Panc1 (cell line): Measurements from ENCODE around the gene P2RX2. TPM values are rescaled to one million over a fixed set of nuclear protein-coding genes. Genes with fewer than 3 reads are reported as not detected.

ENCODE experiments used
- ATAC-seq: fragments of 200-7000 bp; cut with Tn5 transposase; 2 replicates; pipeline ENCODE4 v1.9.1; 2020; ENCODE audit warnings: mild to moderate bottlenecking, moderate library complexity
- BruUV-seq: library from RNA; stranded (reverse); fragments of 400-500 nt; replicated peaks from 2 replicates; lab custom pipeline; 2021; lab: Mats Ljungman, UMichigan
- CTCF ChIA-PET: fragments of 300-600 bp; sonication (Branson Sonifier 250); formaldehyde crosslinking; loops from one replicate; lab custom pipeline; 2022; ENCODE audit warnings: antibody characterized with exemption; lab: Charles Lee
- POLR2A ChIA-PET: fragments of 300-600 bp; sonication (Branson Sonifier 250); formaldehyde crosslinking; loops from one replicate; lab custom pipeline; 2022; ENCODE audit warnings: antibody characterized with exemption; lab: Charles Lee
- DNase-seq: peaks from one replicate; pipeline ENCODE4 v3.0.0-alpha.2; 2010; ENCODE audit warnings: low read depth, low spot score
- H3K27ac ChIP-seq: 2 replicates; pipeline ENCODE4 v1.5.1; 2011; ENCODE audit warnings: mild to moderate bottlenecking, low read length, inconsistent platforms
- H3K27me3 ChIP-seq: fragments of 200-500 bp; sonication (Bioruptor generic); 2 replicates; pipeline ENCODE4 v1.6.0; 2014; ENCODE audit warnings: low read length, inconsistent platforms; ENCODE audit not compliant: control insufficient read depth, insufficient read depth
- H3K36me3 ChIP-seq: fragments of 200-500 bp; sonication (Bioruptor generic); 2 replicates; pipeline ENCODE4 v1.5.1; 2014; ENCODE audit warnings: inconsistent platforms, mild to moderate bottlenecking, low read length, moderate library complexity; ENCODE audit not compliant: control insufficient read depth, insufficient read depth
- H3K4me1 ChIP-seq: 2 replicates; pipeline ENCODE4 v1.5.1; 2011; ENCODE audit warnings: inconsistent platforms, mild to moderate bottlenecking, low read length, moderate library complexity; ENCODE audit not compliant: control insufficient read depth, insufficient read depth
- H3K4me3 ChIP-seq, 2 experiments: 2 replicates each; pipeline ENCODE4 v1.5.1; 2011 to 2012; ENCODE audit warnings: low read depth in 2 of 2, low read length in 2 of 2, mild to moderate bottlenecking in 2 of 2, inconsistent platforms in 1 of 2, moderate library complexity in 1 of 2
- H3K9me3 ChIP-seq: fragments of 200-500 bp; sonication (Bioruptor generic); 2 replicates; pipeline ENCODE4 v1.5.1; 2014; ENCODE audit warnings: low read depth, mild to moderate bottlenecking, inconsistent platforms, low read length, moderate library complexity; ENCODE audit not compliant: control insufficient read depth, insufficient read depth
- CTCF ChIP-seq: fragments of 450-650 bp; IDR thresholded peaks from 2 replicates; pipeline ENCODE4 v1.5.1; 2017; ENCODE audit warnings: mild to moderate bottlenecking
- POLR2AphosphoS5 ChIP-seq: IDR thresholded peaks from 2 replicates; pipeline ENCODE4 v1.6.1; 2012; ENCODE audit warnings: mild to moderate bottlenecking, low read depth, low read length, moderate library complexity
- REST ChIP-seq, 2 experiments: IDR thresholded peaks; 2 replicates each; pipeline ENCODE4 v1.6.1; 2011 to 2012; ENCODE audit warnings: low read depth in 2 of 2, control low read depth in 1 of 2, low read length in 1 of 2, mild to moderate bottlenecking in 1 of 2, moderate library complexity in 1 of 2; ENCODE audit not compliant: insufficient read depth in 1 of 2
- SIN3A ChIP-seq: IDR thresholded peaks from 2 replicates; pipeline ENCODE4 v1.6.1; 2012; ENCODE audit warnings: low read depth, mild to moderate bottlenecking, low read length, moderate library complexity, borderline replicate concordance; ENCODE audit not compliant: insufficient read depth
- TCF7L2 ChIP-seq: IDR thresholded peaks from 2 replicates; pipeline ENCODE4 v1.6.1; 2011; ENCODE audit warnings: mild to moderate bottlenecking, low read depth, low read length, inconsistent platforms
- in situ Hi-C: cut with HindIII; loops from 2 replicates; pipeline ENCODE4 v1.10.0; 2016; ENCODE audit warnings: low sequenced_read_pairs, low pct_unique_long_range_greater_than_20kb
- intact Hi-C: fragments of 100-400 bp; cut with micrococcal nuclease; formaldehyde crosslinking; loops from one replicate; pipeline ENCODE4 v1.10.0; 2022; ENCODE audit not compliant: unreplicated experiment
- total RNA-seq: library from RNA; stranded (reverse); gene quantifications from one replicate; pipeline ENCODE4 v1.2.1, GENCODE V29; 2021; ENCODE audit not compliant: unreplicated experiment

P2RX2 gene
- total RNA-seq, 1 experiment from 2014 or later, result 1.2 TPM

- Histone ChIP-seq H3K27me3 (no peaks in the 10 kb centered on the region), H3K9me3 (no peaks in the 10 kb centered on the region), H3K4me3 (no peak overlapping the region), H3K36me3 (peaks cover 11% of the 10 kb centered on the region), H3K27ac (no peak overlapping the region), H3K4me1 (no peaks in the 10 kb centered on the region)
- BruUV-seq, result no TSS peak
- no peak for DNase-seq
- in situ Hi-C loops, result no loop called here
- ATAC-seq, result no peak
- TF ChIP-seq TCF7L2 (no peak), REST (IDR thresholded peaks at IDR 0.05; ENCODE audit: insufficient read depth in 1 of 2, low read depth in 2 of 2, low read length in 1 of 2) (no peak), CTCF (no peak)
- intact Hi-C loops, result no loop called here
- ChIA-PET CTCF (no interaction called here), POLR2A (no interaction called here)
These were observed 14.8 kb downstream of the P2RX2 start for GRCh38 chr12:132633398-132633797.

GRCh38 chr12:132633901-132634300 is 15.3 kb downstream of the P2RX2 start:
- no peaks in the 10 kb centered on the region for H3K27me3 ChIP-seq
- no peaks in the 10 kb centered on the region for H3K4me1 ChIP-seq
- peaks cover 11% of the 10 kb centered on the region for H3K36me3 ChIP-seq
- ATAC-seq, result no peak
- H3K9me3 ChIP-seq, result no peaks in the 10 kb centered on the region
- no peak for DNase-seq
- TF ChIP-seq SIN3A (no peak), REST (IDR thresholded peaks at IDR 0.05; ENCODE audit: insufficient read depth in 1 of 2, low read depth in 2 of 2, low read length in 1 of 2) (no peak), CTCF (no peak), TCF7L2 (no peak), POLR2AphosphoS5 (no peak)
- no TSS peak for BruUV-seq
- H3K4me3 ChIP-seq, result no peak overlapping the region
- ChIA-PET CTCF (no interaction called here), POLR2A (no interaction called here)
- no peak overlapping the region for H3K27ac ChIP-seq
- in situ Hi-C loops (no loop called here), intact Hi-C loops (no loop called here)
